PC-3 (cell line): Measurements from ENCODE around the gene PPP3R1.

Experiments used
- EZH2phosphoT487 ChIP-seq: fragments of 300-600 bp; sonication (generic); IDR thresholded peaks from 2 replicates; pipeline ENCODE4 v1.6.1; 2018; ENCODE audit warnings: mild to moderate bottlenecking, antibody characterized with exemption, low read length, borderline replicate concordance
- TF ChIP-seq, protein P1 (sequence below): fragments of 300-600 bp; sonication (generic); conservative IDR thresholded peaks from 2 replicates; pipeline ENCODE4 v1.5.1; 2017; ENCODE audit warnings: antibody characterized with exemption, low read depth, mild to moderate bottlenecking, low read length

DNA sequence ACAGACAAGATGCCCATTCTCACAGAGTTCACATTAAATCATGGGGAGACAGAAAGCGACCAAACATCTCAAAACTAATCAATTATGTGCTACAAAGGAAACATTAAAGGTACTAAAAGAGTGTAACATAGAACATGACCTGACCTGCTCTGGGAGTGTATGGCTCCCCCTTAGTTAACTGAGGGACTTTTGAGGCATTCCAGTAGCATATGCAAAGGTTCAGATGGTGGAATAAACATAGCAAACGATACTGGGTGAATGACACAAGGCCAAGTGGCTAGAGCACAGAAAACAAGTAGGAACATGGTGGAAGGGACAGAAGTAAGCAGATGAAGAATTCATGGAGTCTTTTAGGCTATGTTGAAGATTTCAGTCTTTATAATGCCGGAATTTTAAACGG is 11.9 kb downstream of the PPP3R1 start:
- TF ChIP-seq, protein P1, sequence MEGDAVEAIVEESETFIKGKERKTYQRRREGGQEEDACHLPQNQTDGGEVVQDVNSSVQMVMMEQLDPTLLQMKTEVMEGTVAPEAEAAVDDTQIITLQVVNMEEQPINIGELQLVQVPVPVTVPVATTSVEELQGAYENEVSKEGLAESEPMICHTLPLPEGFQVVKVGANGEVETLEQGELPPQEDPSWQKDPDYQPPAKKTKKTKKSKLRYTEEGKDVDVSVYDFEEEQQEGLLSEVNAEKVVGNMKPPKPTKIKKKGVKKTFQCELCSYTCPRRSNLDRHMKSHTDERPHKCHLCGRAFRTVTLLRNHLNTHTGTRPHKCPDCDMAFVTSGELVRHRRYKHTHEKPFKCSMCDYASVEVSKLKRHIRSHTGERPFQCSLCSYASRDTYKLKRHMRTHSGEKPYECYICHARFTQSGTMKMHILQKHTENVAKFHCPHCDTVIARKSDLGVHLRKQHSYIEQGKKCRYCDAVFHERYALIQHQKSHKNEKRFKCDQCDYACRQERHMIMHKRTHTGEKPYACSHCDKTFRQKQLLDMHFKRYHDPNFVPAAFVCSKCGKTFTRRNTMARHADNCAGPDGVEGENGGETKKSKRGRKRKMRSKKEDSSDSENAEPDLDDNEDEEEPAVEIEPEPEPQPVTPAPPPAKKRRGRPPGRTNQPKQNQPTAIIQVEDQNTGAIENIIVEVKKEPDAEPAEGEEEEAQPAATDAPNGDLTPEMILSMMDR: no peak
- no peak for TF ChIP-seq EZH2phosphoT487
